Peyer's patch (tissue), 4 donors: ENCODE measurements around the gene ST6GAL1. TPM values are rescaled to one million over a fixed set of nuclear protein-coding genes. Genes with fewer than 3 reads are reported as not detected.

Experiments
- DNase-seq, 3 donors: peaks; one replicate each; pipeline ENCODE4 v3.0.0-alpha.2; 2017 to 2019
- H3K27ac ChIP-seq, 4 donors: fragments of 200-600 bp; sonication (generic); one replicate each; pipeline ENCODE4 v1.5.1; 2016 to 2019
- H3K27me3 ChIP-seq, 2 donors: fragments of 200-600 bp; sonication (generic); one replicate each; pipeline ENCODE4 v1.5.1; 2019
- H3K36me3 ChIP-seq, 3 donors: fragments of 200-600 bp; sonication (generic); one replicate each; pipeline ENCODE4 v1.5.1; 2016 to 2019
- H3K4me1 ChIP-seq, 4 donors: fragments of 200-600 bp; sonication (generic); one replicate each; pipeline ENCODE4 v1.5.1; 2016 to 2019
- H3K4me3 ChIP-seq, 4 donors: fragments of 200-600 bp; sonication (generic); 1 replicate in 3 of 4; 2 replicates in 1 of 4; pipeline ENCODE4 v1.5.1; 2016 to 2019; ENCODE audit warnings: mild to moderate bottlenecking in 1 of 4
- H3K9me3 ChIP-seq, 4 donors: fragments of 200-600 bp; sonication (generic); one replicate each; pipeline ENCODE4 v1.5.1; 2016 to 2019; ENCODE audit warnings: mild to moderate bottlenecking in 1 of 4
- CTCF ChIP-seq, 6 experiments: fragments of 450-650 bp in 4 of 6; fragments of 200-600 bp in 2 of 6; sonication (generic) in 1 of 6; IDR thresholded peaks; one replicate each; pipeline ENCODE4 v1.5.1; 2017 to 2019; ENCODE audit warnings: antibody characterized with exemption in 6 of 6, mild to moderate bottlenecking in 3 of 6, moderate library complexity in 1 of 6
- POLR2A ChIP-seq, 2 donors: fragments of 450-650 bp; IDR thresholded peaks; one replicate each; pipeline ENCODE4 v1.5.1; 2017; ENCODE audit warnings: antibody characterized with exemption in 2 of 2, mild to moderate bottlenecking in 2 of 2, moderate library complexity in 2 of 2
- total RNA-seq, 4 donors: library from RNA; depleted of rRNA; stranded (reverse); fragments of >200 nt; gene quantifications; one replicate each; pipeline ENCODE4 v1.1.0, GENCODE V29; 2016

ST6GAL1 gene
- total RNA-seq, 4 donors from 2014 or later = 3.7 to 96.6 (median 14.9) TPM

- Histone ChIP-seq H3K27ac (no peak overlapping the region), H3K27me3 (no peaks in the 10 kb centered on the region), H3K36me3 (peaks cover 0 to 3% (median 0%) of the 10 kb centered on the region in 3 donors), H3K4me1 (no peaks in the 10 kb centered on the region), H3K9me3 (no peaks in the 10 kb centered on the region), H3K4me3 (no peak overlapping the region)
- no peak for DNase-seq
- no peak for TF ChIP-seq POLR2A (IDR thresholded peaks at IDR 0.05)
- TF ChIP-seq CTCF (IDR thresholded peaks at IDR 0.05) = no peak
Observed at GRCh38 chr3:187079090-187080022, 149.0 kb downstream of the ST6GAL1 start.

GRCh38 chr3:187080799-187081450 is 150.6 kb downstream of the ST6GAL1 start:
- Histone ChIP-seq H3K36me3 (no peaks in the 10 kb centered on the region), H3K27me3 (no peaks in the 10 kb centered on the region), H3K9me3 (no peaks in the 10 kb centered on the region), H3K27ac (no peak overlapping the region), H3K4me1 (no peaks in the 10 kb centered on the region), H3K4me3 (no peak overlapping the region)
- no peak for TF ChIP-seq CTCF (IDR thresholded peaks at IDR 0.05)
- TF ChIP-seq POLR2A (IDR thresholded peaks at IDR 0.05) = no peak
- DNase-seq = no peak

GRCh38 chr3:187082758-187083375 is 152.5 kb downstream of the ST6GAL1 start:
- Histone ChIP-seq H3K4me1 (no peaks in the 10 kb centered on the region), H3K27ac (no peak overlapping the region), H3K9me3 (no peaks in the 10 kb centered on the region), H3K36me3 (no peaks in the 10 kb centered on the region), H3K27me3 (no peaks in the 10 kb centered on the region), H3K4me3 (no peak overlapping the region)
- TF ChIP-seq POLR2A (IDR thresholded peaks at IDR 0.05) (no peak), CTCF (IDR thresholded peaks at IDR 0.05) (no peak)
- DNase-seq = no peak

- Histone ChIP-seq H3K27ac (no peak overlapping the region), H3K9me3 (no peaks in the 10 kb centered on the region), H3K4me3 (no peak overlapping the region), H3K36me3 (no peaks in the 10 kb centered on the region), H3K4me1 (no peaks in the 10 kb centered on the region), H3K27me3 (no peaks in the 10 kb centered on the region)
- DNase-seq = no peak
- TF ChIP-seq POLR2A (IDR thresholded peaks at IDR 0.05) (no peak), CTCF (IDR thresholded peaks at IDR 0.05) (no peak)
Observed at GRCh38 chr3:187084126-187084525, 153.8 kb downstream of the ST6GAL1 start.

GRCh38 chr3:187084580-187084979 is 154.3 kb downstream of the ST6GAL1 start:
- DNase-seq = no peak
- TF ChIP-seq POLR2A (IDR thresholded peaks at IDR 0.05) (no peak), CTCF (IDR thresholded peaks at IDR 0.05) (no peak)
- Histone ChIP-seq H3K4me3 (no peak overlapping the region), H3K27me3 (no peaks in the 10 kb centered on the region), H3K36me3 (no peaks in the 10 kb centered on the region), H3K9me3 (no peaks in the 10 kb centered on the region), H3K4me1 (no peaks in the 10 kb centered on the region), H3K27ac (no peak overlapping the region)
